GM12872 (cell line): ENCODE data around the gene CCDC60.

ENCODE experiments used
- TF ChIP-seq, protein P1 (sequence below): IDR thresholded peaks from 3 replicates; pipeline ENCODE4 v1.5.1; 2011; ENCODE audit warnings: low read depth, mild to moderate bottlenecking, low read length, moderate library complexity; ENCODE audit not compliant: insufficient read depth

CCDC60 gene

GRCh38 chr12:119366007-119366406, 31.5 kb downstream of the CCDC60 start:
- TF ChIP-seq, protein P1, sequence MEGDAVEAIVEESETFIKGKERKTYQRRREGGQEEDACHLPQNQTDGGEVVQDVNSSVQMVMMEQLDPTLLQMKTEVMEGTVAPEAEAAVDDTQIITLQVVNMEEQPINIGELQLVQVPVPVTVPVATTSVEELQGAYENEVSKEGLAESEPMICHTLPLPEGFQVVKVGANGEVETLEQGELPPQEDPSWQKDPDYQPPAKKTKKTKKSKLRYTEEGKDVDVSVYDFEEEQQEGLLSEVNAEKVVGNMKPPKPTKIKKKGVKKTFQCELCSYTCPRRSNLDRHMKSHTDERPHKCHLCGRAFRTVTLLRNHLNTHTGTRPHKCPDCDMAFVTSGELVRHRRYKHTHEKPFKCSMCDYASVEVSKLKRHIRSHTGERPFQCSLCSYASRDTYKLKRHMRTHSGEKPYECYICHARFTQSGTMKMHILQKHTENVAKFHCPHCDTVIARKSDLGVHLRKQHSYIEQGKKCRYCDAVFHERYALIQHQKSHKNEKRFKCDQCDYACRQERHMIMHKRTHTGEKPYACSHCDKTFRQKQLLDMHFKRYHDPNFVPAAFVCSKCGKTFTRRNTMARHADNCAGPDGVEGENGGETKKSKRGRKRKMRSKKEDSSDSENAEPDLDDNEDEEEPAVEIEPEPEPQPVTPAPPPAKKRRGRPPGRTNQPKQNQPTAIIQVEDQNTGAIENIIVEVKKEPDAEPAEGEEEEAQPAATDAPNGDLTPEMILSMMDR: no peak

GRCh38 chr12:119369161-119369560, 34.6 kb downstream of the CCDC60 start:
- TF ChIP-seq, protein P1: no peak

DNA sequence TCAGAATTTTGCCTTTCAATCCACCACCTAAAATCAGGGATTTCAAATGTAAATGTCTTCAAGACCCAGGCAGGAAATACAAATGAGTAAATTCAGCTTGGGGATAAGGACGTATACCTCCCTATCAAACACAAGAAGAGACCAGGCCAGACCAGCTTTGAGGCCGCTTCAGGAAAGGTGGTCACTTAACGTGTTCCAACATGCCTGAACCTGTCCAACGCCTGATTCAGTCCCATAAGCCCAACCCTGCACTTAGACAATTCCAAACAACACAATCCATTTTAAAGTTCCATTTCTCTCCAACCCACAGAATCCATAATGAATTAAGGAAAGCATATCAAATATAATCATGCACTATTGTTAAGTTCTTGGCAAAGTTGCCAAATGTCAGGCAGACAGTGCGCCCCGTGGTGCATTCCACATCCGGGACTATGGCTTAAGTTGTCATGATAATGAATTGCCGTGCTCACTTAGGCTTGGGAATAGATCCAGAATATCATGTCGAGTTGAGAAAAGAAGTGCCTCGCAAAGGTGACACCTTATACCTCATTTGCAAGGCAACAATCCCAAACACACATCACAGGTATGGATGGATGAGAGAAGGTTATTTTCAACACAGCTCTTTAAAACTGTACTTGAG, 35.5 kb downstream of the CCDC60 start:
- TF ChIP-seq, protein P1: no peak

DNA sequence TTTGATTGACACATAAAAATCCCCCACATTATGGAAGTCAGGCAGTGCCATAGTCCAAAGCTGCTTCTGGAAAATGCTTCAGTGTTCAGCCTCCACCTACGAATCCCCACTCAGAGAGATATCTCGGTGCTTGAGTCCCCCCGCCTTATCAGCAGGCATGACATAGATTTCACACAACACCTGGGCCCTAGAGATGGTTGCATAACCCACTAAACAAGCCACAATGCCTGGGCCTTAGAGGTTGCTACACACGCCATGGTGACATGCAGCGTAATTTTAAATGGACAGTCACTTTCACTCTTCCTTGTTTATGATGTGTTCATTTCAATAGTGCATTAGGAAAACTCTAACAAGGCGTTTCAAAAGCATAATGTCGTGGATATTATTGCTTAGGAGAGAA, 38.0 kb downstream of the CCDC60 start:
- TF ChIP-seq, protein P1: no peak

GRCh38 chr12:119373001-119373400, 38.5 kb downstream of the CCDC60 start:
- TF ChIP-seq, protein P1: no peak

- TF ChIP-seq, protein P1: no peak
Measured at GRCh38 chr12:119373666-119374065, 39.1 kb downstream of the CCDC60 start.

DNA sequence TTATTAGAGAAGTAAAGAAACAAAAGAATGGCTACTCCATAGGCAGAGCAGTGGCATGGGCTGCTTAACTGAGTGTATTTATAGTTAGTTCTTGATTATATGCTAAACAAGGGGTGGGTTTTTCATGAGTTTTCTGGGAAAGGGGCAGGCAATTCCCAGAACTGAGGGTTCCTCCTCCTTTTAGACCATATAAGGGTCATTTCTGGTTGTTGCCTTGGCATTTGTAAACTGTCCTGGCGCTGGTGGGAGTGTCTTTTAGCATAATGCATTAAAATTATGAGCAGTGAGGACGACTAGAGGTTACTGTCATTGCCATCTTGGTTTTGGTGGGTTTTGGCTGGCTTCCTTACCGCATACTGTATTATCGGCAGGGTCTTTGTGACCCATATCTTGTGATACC, 40.1 kb downstream of the CCDC60 start:
- TF ChIP-seq, protein P1: no peak
